ENCODE results near the gene CTBP2. TPM values are rescaled to one million over a fixed set of nuclear protein-coding genes. Genes with fewer than 3 reads are reported as not detected.

Gene CTBP2
- total RNA-seq, 3 donors from 2014 or later (not counting 1 experiment from before 2014, with no cell fraction given) = 120 to 179 (median 124) TPM

DNA sequence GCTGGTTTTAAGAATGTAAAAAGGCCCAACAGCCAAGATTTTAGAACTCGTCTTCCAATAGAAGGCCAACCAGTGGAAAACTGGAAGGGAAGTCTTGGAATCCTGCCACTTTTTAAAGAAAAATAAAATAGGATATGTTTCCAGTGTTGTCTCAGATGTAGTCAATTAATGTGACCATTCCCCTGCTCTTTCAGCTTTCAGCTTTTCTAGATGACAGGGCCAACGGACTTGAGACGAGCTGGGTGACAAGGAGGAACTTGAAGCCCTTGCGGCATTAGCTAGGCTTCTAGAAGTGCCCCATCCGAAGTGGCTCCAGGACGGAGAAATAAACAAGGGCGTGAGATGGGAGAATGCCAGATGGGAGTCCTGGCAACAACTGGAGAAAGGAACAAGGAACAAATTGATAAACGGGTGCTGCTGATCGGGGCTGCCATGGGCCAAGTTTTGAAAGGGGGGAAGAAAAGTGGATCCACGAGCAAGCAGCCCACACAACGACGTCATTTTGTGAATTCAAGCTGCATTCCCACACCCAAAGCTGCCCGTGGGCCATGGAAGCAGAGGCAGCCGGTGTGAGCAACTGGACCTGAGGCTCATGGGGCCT, 42.3 kb downstream of the CTBP2 start:
- no peak for ATAC-seq
- Mint-ChIP-seq H3K4me1 (peaks cover 89 to 92% of the 10 kb centered on the region in 2 donors), H3K9me3 (no peaks in the 10 kb centered on the region), H3K27ac (peak overlapping the region; percentile 85 to 93), H3K4me3 (peak overlapping the region; percentile 17), H3K36me3 (no peaks in the 10 kb centered on the region), H3K27me3 (ENCODE audit: low read depth in 2 of 2) (no peaks in the 10 kb centered on the region)
- H3K4me3 ChIP-seq (ENCODE audit: low read length) = no peak overlapping the region
- no peak for DNase-seq
- WGBS (ENCODE audit: insufficient coverage) = 81% methylated on average over 14 of the region's 14 CpGs
- H3K27ac ChIP-seq (ENCODE audit: low read length) = no peak overlapping the region
- H3K36me3 ChIP-seq (ENCODE audit: control insufficient read depth, insufficient read depth, low read length) = no peaks in the 10 kb centered on the region
- H3K4me1 ChIP-seq (ENCODE audit: control insufficient read depth, insufficient read depth, low read length) = peaks cover 58% of the 10 kb centered on the region
- intact Hi-C loops (cut with micrococcal nuclease) = no loop called here
- H3K9me3 ChIP-seq (ENCODE audit: control insufficient read depth, insufficient read depth, low read length) = no peaks in the 10 kb centered on the region
- TF ChIP-seq CTCF (IDR thresholded peaks at IDR 0.05) = no peak
- H3K27me3 ChIP-seq (ENCODE audit: control insufficient read depth, insufficient read depth, low read length) = no peaks in the 10 kb centered on the region

DNA sequence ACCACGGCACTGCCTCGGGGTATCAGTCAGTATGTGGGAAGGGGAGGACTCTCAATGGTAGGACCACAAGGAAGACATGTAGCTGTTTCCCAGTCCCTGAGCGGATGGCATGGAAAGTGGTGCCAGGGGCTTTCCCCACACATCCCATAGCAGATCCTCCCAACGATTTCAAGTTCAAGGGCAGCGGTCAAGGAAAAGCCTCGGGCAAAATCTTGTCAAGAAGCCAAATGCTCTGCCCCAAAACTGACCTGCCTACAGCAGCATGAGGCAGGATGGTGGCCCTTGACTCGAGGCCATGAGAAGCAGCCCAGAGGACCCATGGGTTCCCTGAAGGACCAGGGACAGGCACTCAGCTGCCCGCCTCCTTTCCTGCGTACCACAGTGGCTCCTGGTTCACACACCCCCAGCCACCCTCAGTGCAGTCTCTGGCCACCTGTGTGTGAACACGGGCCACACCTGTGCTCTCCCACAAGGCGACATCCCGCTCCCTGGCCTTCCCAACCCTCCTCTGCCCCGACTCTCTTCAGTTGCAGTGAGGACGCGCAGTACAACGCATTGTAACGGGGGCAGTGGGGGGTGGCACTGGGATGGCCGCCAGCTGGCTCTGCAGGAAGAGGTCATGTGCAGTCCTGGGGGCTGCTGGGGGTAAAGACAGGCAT, 43.6 kb downstream of the CTBP2 start:
- peak overlapping the region; percentile 85 to 93 for H3K27ac Mint-ChIP-seq
- Histone ChIP-seq H3K36me3 (ENCODE audit: control insufficient read depth, insufficient read depth, low read length) (no peaks in the 10 kb centered on the region), H3K4me1 (ENCODE audit: control insufficient read depth, insufficient read depth, low read length) (peaks cover 58% of the 10 kb centered on the region), H3K4me3 (ENCODE audit: low read length) (no peak overlapping the region), H3K27ac (ENCODE audit: low read length) (no peak overlapping the region), H3K9me3 (ENCODE audit: control insufficient read depth, insufficient read depth, low read length) (no peaks in the 10 kb centered on the region), H3K27me3 (ENCODE audit: control insufficient read depth, insufficient read depth, low read length) (no peaks in the 10 kb centered on the region)
- intact Hi-C loops (cut with micrococcal nuclease) = no loop called here
- peak in 1 of 3 donors; percentile 21 for ATAC-seq
- H3K4me1 Mint-ChIP-seq = peaks cover 82 to 84% of the 10 kb centered on the region in 2 donors
- no peak for TF ChIP-seq CTCF (IDR thresholded peaks at IDR 0.05)
- 90% methylated on average over 16 of the region's 18 CpGs for WGBS (ENCODE audit: insufficient coverage)
- DNase-seq = no peak
- H3K9me3 Mint-ChIP-seq = no peaks in the 10 kb centered on the region
- H3K27me3 Mint-ChIP-seq (ENCODE audit: low read depth in 2 of 2) = no peaks in the 10 kb centered on the region
- H3K36me3 Mint-ChIP-seq = no peaks in the 10 kb centered on the region
- peak overlapping the region; percentile 59 for H3K4me3 Mint-ChIP-seq

- peaks cover 82 to 84% of the 10 kb centered on the region in 2 donors for H3K4me1 Mint-ChIP-seq
- no peaks in the 10 kb centered on the region for H3K27me3 ChIP-seq (ENCODE audit: control insufficient read depth, insufficient read depth, low read length)
- TF ChIP-seq CTCF (IDR thresholded peaks at IDR 0.05) = no peak
- 70% methylated on average over 16 of the region's 16 CpGs for WGBS (ENCODE audit: insufficient coverage)
- H3K9me3 Mint-ChIP-seq = no peaks in the 10 kb centered on the region
- ATAC-seq = peak; percentile 24 to 64 (median 62)
- H3K27me3 Mint-ChIP-seq (ENCODE audit: low read depth in 2 of 2) = no peaks in the 10 kb centered on the region
- peak overlapping the region; percentile 59 for H3K4me3 Mint-ChIP-seq
- H3K36me3 Mint-ChIP-seq = no peaks in the 10 kb centered on the region
- H3K4me1 ChIP-seq (ENCODE audit: control insufficient read depth, insufficient read depth, low read length) = peaks cover 57% of the 10 kb centered on the region
- H3K27ac ChIP-seq (ENCODE audit: low read length) = no peak overlapping the region
- intact Hi-C loops (cut with micrococcal nuclease) = no loop called here
- no peaks in the 10 kb centered on the region for H3K9me3 ChIP-seq (ENCODE audit: control insufficient read depth, insufficient read depth, low read length)
- H3K36me3 ChIP-seq (ENCODE audit: control insufficient read depth, insufficient read depth, low read length) = no peaks in the 10 kb centered on the region
- DNase-seq = no peak
- no peak overlapping the region for H3K4me3 ChIP-seq (ENCODE audit: low read length)
- H3K27ac Mint-ChIP-seq = peak overlapping the region; percentile 85 to 93
Measured at GRCh38 chr10:125116041-125116649, 44.2 kb downstream of the CTBP2 start.

Data from natural killer cell (primary cell).